WTC11 (cell line): ENCODE data around the gene GIPC2. TPM values are rescaled to one million over a fixed set of nuclear protein-coding genes. Genes with fewer than 3 reads are reported as not detected.

Experiments used
- ATAC-seq: fragments of 200-7000 bp; cut with Tn5 transposase; 2 replicates; pipeline ENCODE4 v1.10.0; 2021; ENCODE audit warnings: mild to moderate bottlenecking, moderate library complexity
- CTCF ChIA-PET: fragments of 300-600 bp; sonication (Branson Sonifier 250); formaldehyde crosslinking; loops from one replicate; lab custom pipeline; 2021; ENCODE audit warnings: antibody characterized with exemption; lab: Charles Lee
- POLR2A ChIA-PET: fragments of 350-600 bp; sonication (Branson Sonifier 250); formaldehyde crosslinking; loops from one replicate; lab custom pipeline; 2021; ENCODE audit warnings: antibody characterized with exemption; lab: Charles Lee
- DNase-seq: peaks from one replicate; pipeline ENCODE4 v3.0.0; 2021; ENCODE audit warnings: low spot score
- H3K27ac Mint-ChIP-seq: 2 replicates; pipeline ENCODE4 v1.8.0; 2021; ENCODE audit warnings: mixed read lengths
- H3K27me3 Mint-ChIP-seq: 2 replicates; pipeline ENCODE4 v1.8.0; 2021; ENCODE audit warnings: low read depth, mild to moderate bottlenecking, moderate library complexity, mixed read lengths
- H3K36me3 Mint-ChIP-seq: 2 replicates; pipeline ENCODE4 v1.8.0; 2021; ENCODE audit warnings: mixed read lengths
- H3K4me1 Mint-ChIP-seq: 2 replicates; pipeline ENCODE4 v1.8.0; 2022; ENCODE audit warnings: mixed read lengths
- H3K4me3 Mint-ChIP-seq: 2 replicates; pipeline ENCODE4 v1.8.0; 2021; ENCODE audit warnings: mild to moderate bottlenecking, moderate library complexity, mixed read lengths
- H3K9me3 Mint-ChIP-seq: 2 replicates; pipeline ENCODE4 v1.8.0; 2021; ENCODE audit warnings: mixed read lengths
- ATF6 ChIP-seq: sonication (generic); formaldehyde crosslinking; IDR thresholded peaks from 2 replicates; pipeline ENCODE4 v1.8.1; 2023; ENCODE audit warnings: mild to moderate bottlenecking, missing genetic modification reagents
- CBFB ChIP-seq: sonication (generic); formaldehyde crosslinking; IDR thresholded peaks from 2 replicates; pipeline ENCODE4 v1.8.1; 2022; ENCODE audit warnings: mild to moderate bottlenecking, low read depth, missing genetic modification reagents
- CTCF ChIP-seq: fragments of 200-600 bp; IDR thresholded peaks from 2 replicates; pipeline ENCODE4 v1.8.0; 2022; ENCODE audit warnings: antibody characterized with exemption
- ETV6 ChIP-seq: sonication (generic); formaldehyde crosslinking; IDR thresholded peaks from 2 replicates; pipeline ENCODE4 v1.8.1; 2022; ENCODE audit warnings: mild to moderate bottlenecking, missing genetic modification reagents
- GABPB1 ChIP-seq: sonication (generic); formaldehyde crosslinking; IDR thresholded peaks from 2 replicates; pipeline ENCODE4 v1.8.1; 2023; ENCODE audit warnings: mild to moderate bottlenecking, missing genetic modification reagents
- KAT7 ChIP-seq: sonication (generic); formaldehyde crosslinking; IDR thresholded peaks from 2 replicates; pipeline ENCODE4 v1.8.1; 2023; ENCODE audit warnings: missing genetic modification reagents, mild to moderate bottlenecking, borderline replicate concordance
- MYBL2 ChIP-seq: sonication (generic); formaldehyde crosslinking; IDR thresholded peaks from 2 replicates; pipeline ENCODE4 v1.8.1; 2023; ENCODE audit warnings: mild to moderate bottlenecking, moderate library complexity, missing genetic modification reagents
- PRDM15 ChIP-seq: sonication (generic); formaldehyde crosslinking; IDR thresholded peaks from 2 replicates; pipeline ENCODE4 v1.8.0; 2022; ENCODE audit warnings: missing genetic modification reagents
- SP1 ChIP-seq: sonication (generic); formaldehyde crosslinking; conservative IDR thresholded peaks from 2 replicates; pipeline ENCODE4 v1.8.1; 2022; ENCODE audit warnings: missing genetic modification reagents
- ZNF121 ChIP-seq: sonication (generic); formaldehyde crosslinking; IDR thresholded peaks from 2 replicates; pipeline ENCODE4 v1.8.0; 2023; ENCODE audit warnings: missing genetic modification reagents
- ZNF232 ChIP-seq: sonication (generic); formaldehyde crosslinking; IDR thresholded peaks from 2 replicates; pipeline ENCODE4 v1.8.0; 2022; ENCODE audit warnings: mild to moderate bottlenecking, missing genetic modification reagents
- ZNF317 ChIP-seq: sonication (generic); formaldehyde crosslinking; IDR thresholded peaks from 2 replicates; pipeline ENCODE4 v1.8.1; 2023; ENCODE audit warnings: low read depth, mild to moderate bottlenecking, moderate library complexity, missing genetic modification reagents, borderline replicate concordance
- total RNA-seq: library from RNA; stranded (reverse); gene quantifications from 3 replicates; pipeline ENCODE4 v1.2.3, GENCODE V29; 2021
- TF ChIP-seq, protein P1 (sequence below): fragments of 250-450 bp; sonication (Bioruptor Pico); IDR thresholded peaks from 2 replicates; pipeline ENCODE4 v1.8.0; 2021; ENCODE audit warnings: mild to moderate bottlenecking
- TF ChIP-seq, protein P2 (sequence below): sonication (generic); formaldehyde crosslinking; IDR thresholded peaks from 2 replicates; pipeline ENCODE4 v1.8.0; 2022; ENCODE audit warnings: mild to moderate bottlenecking, missing genetic modification reagents
- TF ChIP-seq, protein P3 (sequence below): sonication (generic); formaldehyde crosslinking; IDR thresholded peaks from 2 replicates; pipeline ENCODE4 v1.8.1; 2023; ENCODE audit warnings: mild to moderate bottlenecking, moderate library complexity, missing genetic modification reagents

GIPC2 gene
- total RNA-seq, 1 experiment from 2014 or later: 0.83 TPM

DNA sequence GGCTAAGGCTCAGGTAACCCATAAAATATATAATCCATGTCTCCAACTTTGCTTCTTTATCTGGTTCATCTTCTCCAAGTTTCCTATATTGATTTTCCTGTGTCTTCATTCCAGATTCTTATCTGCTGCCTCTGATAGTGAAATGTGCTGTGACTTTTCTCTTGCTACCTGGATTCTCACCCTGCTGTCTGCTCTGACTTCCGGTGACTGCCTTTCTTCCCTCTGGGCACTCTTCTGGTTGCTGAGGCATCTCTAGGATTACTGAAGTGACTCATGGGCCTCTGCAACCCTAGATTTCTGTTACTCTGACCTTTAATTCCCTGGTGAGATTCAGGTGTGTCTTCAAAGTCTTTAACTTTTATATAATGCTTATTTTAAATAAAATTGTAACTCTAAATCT, 46.9 kb downstream of the GIPC2 start (continued):
- TF ChIP-seq PRDM15 (CRISPR knock-in tag) (no peak), GABPB1 (no peak), MYBL2 (no peak)

DNA sequence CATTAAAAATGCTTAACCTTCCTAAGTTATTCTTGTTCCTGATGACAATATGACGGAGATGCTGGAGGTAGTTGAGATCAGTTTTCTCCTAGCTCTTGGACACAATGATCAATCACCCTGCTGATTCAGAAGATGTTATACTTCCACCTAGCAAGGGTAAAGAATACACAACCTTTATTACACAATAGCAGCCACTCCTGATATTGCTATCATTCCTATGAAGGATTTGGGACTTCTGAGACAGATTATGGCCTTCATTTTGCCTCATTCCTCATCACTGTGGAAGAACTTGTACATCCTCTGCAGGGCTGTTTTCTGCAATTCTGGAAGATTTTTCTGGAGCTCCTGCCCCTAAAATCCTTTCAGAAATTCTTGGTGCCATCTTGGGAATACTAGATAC, 47.8 kb downstream of the GIPC2 start:
- ChIA-PET POLR2A (no interaction called here), CTCF (no interaction called here)
- no peaks in the 10 kb centered on the region for H3K9me3 Mint-ChIP-seq
- H3K36me3 Mint-ChIP-seq: no peaks in the 10 kb centered on the region
- H3K27ac Mint-ChIP-seq: no peak overlapping the region
- no peak overlapping the region for H3K4me3 Mint-ChIP-seq
- no peaks in the 10 kb centered on the region for H3K27me3 Mint-ChIP-seq
- H3K4me1 Mint-ChIP-seq: peaks cover 10% of the 10 kb centered on the region
- TF ChIP-seq, protein P1, sequence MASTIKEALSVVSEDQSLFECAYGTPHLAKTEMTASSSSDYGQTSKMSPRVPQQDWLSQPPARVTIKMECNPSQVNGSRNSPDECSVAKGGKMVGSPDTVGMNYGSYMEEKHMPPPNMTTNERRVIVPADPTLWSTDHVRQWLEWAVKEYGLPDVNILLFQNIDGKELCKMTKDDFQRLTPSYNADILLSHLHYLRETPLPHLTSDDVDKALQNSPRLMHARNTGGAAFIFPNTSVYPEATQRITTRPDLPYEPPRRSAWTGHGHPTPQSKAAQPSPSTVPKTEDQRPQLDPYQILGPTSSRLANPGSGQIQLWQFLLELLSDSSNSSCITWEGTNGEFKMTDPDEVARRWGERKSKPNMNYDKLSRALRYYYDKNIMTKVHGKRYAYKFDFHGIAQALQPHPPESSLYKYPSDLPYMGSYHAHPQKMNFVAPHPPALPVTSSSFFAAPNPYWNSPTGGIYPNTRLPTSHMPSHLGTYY: no peak
- TF ChIP-seq ATF6 (CRISPR knock-in tag) (no peak), CBFB (CRISPR knock-in tag) (no peak), SP1 (no peak), ZNF121 (CRISPR knock-in tag) (no peak), KAT7 (CRISPR knock-in tag) (no peak), ZNF317 (no peak)
- TF ChIP-seq, protein P2, sequence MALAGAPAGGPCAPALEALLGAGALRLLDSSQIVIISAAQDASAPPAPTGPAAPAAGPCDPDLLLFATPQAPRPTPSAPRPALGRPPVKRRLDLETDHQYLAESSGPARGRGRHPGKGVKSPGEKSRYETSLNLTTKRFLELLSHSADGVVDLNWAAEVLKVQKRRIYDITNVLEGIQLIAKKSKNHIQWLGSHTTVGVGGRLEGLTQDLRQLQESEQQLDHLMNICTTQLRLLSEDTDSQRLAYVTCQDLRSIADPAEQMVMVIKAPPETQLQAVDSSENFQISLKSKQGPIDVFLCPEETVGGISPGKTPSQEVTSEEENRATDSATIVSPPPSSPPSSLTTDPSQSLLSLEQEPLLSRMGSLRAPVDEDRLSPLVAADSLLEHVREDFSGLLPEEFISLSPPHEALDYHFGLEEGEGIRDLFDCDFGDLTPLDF (CRISPR knock-in tag): no peak
- TF ChIP-seq, protein P3, sequence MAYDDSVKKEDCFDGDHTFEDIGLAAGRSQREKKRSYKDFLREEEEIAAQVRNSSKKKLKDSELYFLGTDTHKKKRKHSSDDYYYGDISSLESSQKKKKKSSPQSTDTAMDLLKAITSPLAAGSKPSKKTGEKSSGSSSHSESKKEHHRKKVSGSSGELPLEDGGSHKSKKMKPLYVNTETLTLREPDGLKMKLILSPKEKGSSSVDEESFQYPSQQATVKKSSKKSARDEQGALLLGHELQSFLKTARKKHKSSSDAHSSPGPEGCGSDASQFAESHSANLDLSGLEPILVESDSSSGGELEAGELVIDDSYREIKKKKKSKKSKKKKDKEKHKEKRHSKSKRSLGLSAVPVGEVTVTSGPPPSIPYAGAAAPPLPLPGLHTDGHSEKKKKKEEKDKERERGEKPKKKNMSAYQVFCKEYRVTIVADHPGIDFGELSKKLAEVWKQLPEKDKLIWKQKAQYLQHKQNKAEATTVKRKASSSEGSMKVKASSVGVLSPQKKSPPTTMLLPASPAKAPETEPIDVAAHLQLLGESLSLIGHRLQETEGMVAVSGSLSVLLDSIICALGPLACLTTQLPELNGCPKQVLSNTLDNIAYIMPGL: no peak
- ATAC-seq (no peak), DNase-seq (no peak)

GRCh38 chr1:78094639-78095038, 48.9 kb downstream of the GIPC2 start:
- TF ChIP-seq ATF6 (CRISPR knock-in tag) (no peak), ZNF232 (CRISPR knock-in tag) (no peak), ETV6 (CRISPR knock-in tag) (no peak), CTCF (no peak)
- TF ChIP-seq, protein P2 (CRISPR knock-in tag): no peak
- TF ChIP-seq, all 79 proteins: peak for 0
- Mint-ChIP-seq H3K9me3 (no peaks in the 10 kb centered on the region), H3K4me1 (peaks cover 10% of the 10 kb centered on the region), H3K36me3 (no peaks in the 10 kb centered on the region), H3K27ac (no peak overlapping the region), H3K27me3 (no peaks in the 10 kb centered on the region), H3K4me3 (no peak overlapping the region)
- POLR2A ChIA-PET: no interaction called here
- DNase-seq: no peak
- CTCF ChIA-PET: interaction anchor here (0.7 kb wide), 1 partner anchor 20 kb away, joined by 3 read pairs; no protein-coding TSS in a partner anchor
- no peak for ATAC-seq
